Endothelial cell of umbilical vein (primary cell): ENCODE data around the gene SLC47A2. TPM values are rescaled to one million over a fixed set of nuclear protein-coding genes. Genes with fewer than 3 reads are reported as not detected.

ENCODE experiments used
- BruUV-seq: library from RNA; stranded (reverse); fragments of 400-500 nt; replicated peaks from 2 replicates; lab custom pipeline; 2021; lab: Mats Ljungman, UMichigan
- CTCF ChIA-PET: fragments of 300-600, 350-600 bp; sonication (Branson Sonifier 250); formaldehyde crosslinking; loops from one replicate; lab custom pipeline; 2021; ENCODE audit warnings: antibody characterized with exemption, inconsistent platforms; lab: Charles Lee
- POLR2A ChIA-PET: fragments of 300-600, 350-600 bp; sonication (Branson Sonifier 250); formaldehyde crosslinking; loops from one replicate; lab custom pipeline; 2021; ENCODE audit warnings: antibody characterized with exemption, inconsistent platforms; lab: Charles Lee
- DNase-seq: peaks from one replicate; pipeline ENCODE4 v3.0.0-alpha.2; 2011; ENCODE audit warnings: low read depth, low spot score
- FAIRE-seq: peaks from 2 replicates; lab custom pipeline; 2011; peaks lifted over from hg19 to GRCh38; lab: Jason Lieb, UNC
- H2AFZ ChIP-seq: 2 replicates; pipeline ENCODE4 v1.6.0; 2012; ENCODE audit warnings: low read depth, low read length, control low read depth, inconsistent platforms
- H3K27ac ChIP-seq: 2 replicates; pipeline ENCODE4 v1.5.1; 2011; ENCODE audit warnings: low read depth, mild to moderate bottlenecking, control low read depth, low read length, moderate library complexity; ENCODE audit not compliant: insufficient read depth
- H3K27me3 ChIP-seq, 2 experiments: 2 replicates each; pipeline versions ENCODE4 v1.6.0 to v1.6.1; 2011; ENCODE audit warnings: low read length in 2 of 2, mixed read lengths in 1 of 2; ENCODE audit not compliant: control insufficient read depth in 2 of 2, insufficient read depth in 2 of 2
- H3K36me3 ChIP-seq, 2 experiments: 2 replicates in 1 of 2; 3 replicates in 1 of 2; pipeline ENCODE4 v1.5.1; 2011; ENCODE audit warnings: low read length in 2 of 2, mild to moderate bottlenecking in 1 of 2, moderate library complexity in 1 of 2; ENCODE audit not compliant: control insufficient read depth in 2 of 2, insufficient read depth in 2 of 2; ENCODE audit errors: extremely low read depth in 1 of 2
- H3K4me1 ChIP-seq: 3 replicates; pipeline ENCODE4 v1.5.1; 2011; ENCODE audit warnings: mild to moderate bottlenecking, low read length; ENCODE audit not compliant: control insufficient read depth, insufficient read depth; ENCODE audit errors: extremely low read depth
- H3K4me2 ChIP-seq: 2 replicates; pipeline ENCODE4 v1.6.1; 2011; ENCODE audit warnings: low read length, control low read depth, mixed read lengths; ENCODE audit not compliant: insufficient read depth
- H3K4me3 ChIP-seq, 3 experiments: fragments of 200-600 bp in 1 of 3; sonication (generic), shearing (Covaris generic) in 1 of 3; replicated peaks in 1 of 3; 2 replicates each; pipeline ENCODE4 v1.5.1; 2011 to 2016; ENCODE audit warnings: control low read depth in 3 of 3, low read length in 3 of 3, mild to moderate bottlenecking in 2 of 3, inconsistent platforms in 1 of 3, low read depth in 1 of 3, moderate library complexity in 1 of 3; ENCODE audit not compliant: insufficient read depth in 1 of 3
- H3K79me2 ChIP-seq: 2 replicates; pipeline ENCODE4 v1.6.0; 2012; ENCODE audit warnings: low read length, inconsistent platforms; ENCODE audit not compliant: control insufficient read depth, insufficient read depth
- H3K9ac ChIP-seq: replicated peaks from 2 replicates; pipeline ENCODE3; 2011; ENCODE audit warnings: low read length, control low read depth; ENCODE audit not compliant: insufficient read depth; ENCODE audit errors: extremely low read depth
- H3K9me1 ChIP-seq: replicated peaks from 3 replicates; pipeline ENCODE4 v1.6.0; 2011; ENCODE audit warnings: mild to moderate bottlenecking, low read length; ENCODE audit not compliant: control insufficient read depth, insufficient read depth; ENCODE audit errors: extremely low read depth
- H3K9me3 ChIP-seq: replicated peaks from 2 replicates; pipeline ENCODE4 v1.5.1; 2012; ENCODE audit warnings: low read length, inconsistent platforms; ENCODE audit not compliant: control insufficient read depth, insufficient read depth
- H4K20me1 ChIP-seq: replicated peaks from 2 replicates; pipeline ENCODE3; 2011; ENCODE audit warnings: mild to moderate bottlenecking, low read length; ENCODE audit not compliant: control insufficient read depth, insufficient read depth; ENCODE audit errors: extremely low read depth
- EZH2 ChIP-seq: IDR thresholded peaks from 2 replicates; pipeline ENCODE4 v1.6.1; 2012; ENCODE audit warnings: borderline replicate concordance, low read depth, mild to moderate bottlenecking, moderate library complexity, low read length, inconsistent platforms; ENCODE audit not compliant: severe bottlenecking
- FOS ChIP-seq: IDR thresholded peaks from 2 replicates; pipeline ENCODE4 v1.6.1; 2011; ENCODE audit warnings: mild to moderate bottlenecking, low read length, moderate library complexity, borderline replicate concordance; ENCODE audit not compliant: insufficient read depth
- GATA2 ChIP-seq: IDR thresholded peaks from 2 replicates; pipeline ENCODE4 v1.7.0; 2011; ENCODE audit warnings: low read depth, mild to moderate bottlenecking, moderate library complexity, mixed read lengths, low read length; ENCODE audit not compliant: insufficient read length, insufficient read depth
- JUN ChIP-seq: IDR thresholded peaks from 2 replicates; pipeline ENCODE4 v1.6.1; 2011; ENCODE audit warnings: borderline replicate concordance, low read depth; ENCODE audit not compliant: insufficient read length, insufficient read depth
- MYC ChIP-seq: IDR thresholded peaks from one replicate; pipeline ENCODE4 v1.6.1; 2011; ENCODE audit warnings: mild to moderate bottlenecking, low read depth, low read length
- POLR2A ChIP-seq: IDR thresholded peaks from 2 replicates; pipeline ENCODE4 v1.6.1; 2012; ENCODE audit warnings: low read depth, mild to moderate bottlenecking, control low read depth, low read length
- POLR2AphosphoS5 ChIP-seq: IDR thresholded peaks from 2 replicates; pipeline ENCODE4 v1.6.1; 2012; ENCODE audit warnings: low read depth, mild to moderate bottlenecking, control low read depth, low read length, moderate library complexity; ENCODE audit not compliant: insufficient read depth
- dilution Hi-C: fragments of 300-500 bp; cut with MboI; formaldehyde crosslinking; loops from one replicate; pipeline ENCODE4 v1.15.0; 2019; ENCODE audit warnings: low sequenced_read_pairs; ENCODE audit not compliant: extremely low pct_ligation_motif_present
- intact Hi-C: fragments of 100-400 bp; cut with micrococcal nuclease; formaldehyde crosslinking; loops from one replicate; pipeline ENCODE4 v1.10.0; 2022
- polyA plus RNA-seq, 4 experiments: library from polyadenylated mRNA; depleted of rRNA in 3 of 4; stranded (reverse) in 3 of 4; unstranded in 1 of 4; fragments of >200 nt; gene quantifications; 2 replicates each; pipeline versions ENCODE4 v1.2.1 to v1.2.3, GENCODE V29; 2011 to 2012; ENCODE audit warnings: missing spikeins in 1 of 4
- total RNA-seq: library from RNA; stranded (reverse); gene quantifications from 2 replicates; pipeline ENCODE4 v1.2.3, GENCODE V29; 2021
- TF ChIP-seq, protein P1 (sequence below), 2 donors: IDR thresholded peaks; 1 replicate in 1 of 2; 2 replicates in 1 of 2; pipeline ENCODE4 v1.5.1; 2011; ENCODE audit warnings: low read length in 2 of 2, mild to moderate bottlenecking in 2 of 2, moderate library complexity in 2 of 2, control low read depth in 1 of 2, inconsistent platforms in 1 of 2, low read depth in 1 of 2; ENCODE audit not compliant: insufficient read depth in 1 of 2; ENCODE audit errors: extremely low read depth in 1 of 2
- TF ChIP-seq, protein P2 (sequence below): IDR thresholded peaks from 2 replicates; pipeline ENCODE4 v1.6.1; 2011; ENCODE audit not compliant: insufficient read depth, insufficient read length

Gene SLC47A2
- total and polyA plus RNA-seq, 2 donors (not counting 3 experiments of a cell fraction or from before 2014, with no cell fraction given) = not detected

DNA sequence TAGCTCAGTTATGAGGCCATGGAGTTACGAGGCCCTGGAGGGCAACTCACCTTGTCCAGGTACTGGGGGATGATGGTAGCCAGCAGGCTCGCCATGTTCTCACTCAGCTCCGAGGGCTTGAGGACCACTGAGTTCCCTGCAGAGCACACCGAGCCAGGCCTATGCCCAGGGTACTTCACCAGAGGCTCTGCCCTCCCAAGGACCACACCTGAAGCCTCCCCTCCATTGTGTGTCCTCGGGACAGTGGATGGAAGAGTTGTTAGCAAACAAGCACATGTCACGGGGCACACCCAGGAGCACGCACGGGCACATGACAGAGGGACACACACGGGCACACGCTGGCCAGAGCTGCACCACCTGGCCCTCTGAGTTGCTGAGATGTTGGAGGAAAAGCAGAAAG is 26.1 kb upstream of the SLC47A2 start:
- no peak for FAIRE-seq
- Histone ChIP-seq H3K4me3 (no peak overlapping the region), H4K20me1 (no peaks in the 10 kb centered on the region), H3K9me3 (no peaks in the 10 kb centered on the region), H3K9ac (no peak overlapping the region), H3K27ac (no peak overlapping the region), H3K27me3 (no peaks in the 10 kb centered on the region), H3K4me2 (no peak overlapping the region), H3K9me1 (no peaks in the 10 kb centered on the region), H2AFZ (no peak overlapping the region), H3K36me3 (no peaks in the 10 kb centered on the region), H3K4me1 (peaks cover 5% of the 10 kb centered on the region), H3K79me2 (no peaks in the 10 kb centered on the region)
- dilution Hi-C loops (no loop called here), intact Hi-C loops (no loop called here)
- ChIA-PET POLR2A (no interaction called here), CTCF (interaction anchor here (4.5 kb wide), 1 partner anchor 21 kb away, joined by 100 read pairs; no protein-coding TSS in a partner anchor)
- no peak for DNase-seq
- no TSS peak for BruUV-seq
- TF ChIP-seq POLR2A (no peak), FOS (no peak), MYC (no peak), EZH2 (no peak), JUN (no peak), POLR2AphosphoS5 (no peak), GATA2 (no peak)
- TF ChIP-seq, protein P1, sequence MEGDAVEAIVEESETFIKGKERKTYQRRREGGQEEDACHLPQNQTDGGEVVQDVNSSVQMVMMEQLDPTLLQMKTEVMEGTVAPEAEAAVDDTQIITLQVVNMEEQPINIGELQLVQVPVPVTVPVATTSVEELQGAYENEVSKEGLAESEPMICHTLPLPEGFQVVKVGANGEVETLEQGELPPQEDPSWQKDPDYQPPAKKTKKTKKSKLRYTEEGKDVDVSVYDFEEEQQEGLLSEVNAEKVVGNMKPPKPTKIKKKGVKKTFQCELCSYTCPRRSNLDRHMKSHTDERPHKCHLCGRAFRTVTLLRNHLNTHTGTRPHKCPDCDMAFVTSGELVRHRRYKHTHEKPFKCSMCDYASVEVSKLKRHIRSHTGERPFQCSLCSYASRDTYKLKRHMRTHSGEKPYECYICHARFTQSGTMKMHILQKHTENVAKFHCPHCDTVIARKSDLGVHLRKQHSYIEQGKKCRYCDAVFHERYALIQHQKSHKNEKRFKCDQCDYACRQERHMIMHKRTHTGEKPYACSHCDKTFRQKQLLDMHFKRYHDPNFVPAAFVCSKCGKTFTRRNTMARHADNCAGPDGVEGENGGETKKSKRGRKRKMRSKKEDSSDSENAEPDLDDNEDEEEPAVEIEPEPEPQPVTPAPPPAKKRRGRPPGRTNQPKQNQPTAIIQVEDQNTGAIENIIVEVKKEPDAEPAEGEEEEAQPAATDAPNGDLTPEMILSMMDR (IDR thresholded peaks at IDR 0.05; ENCODE audit: extremely low read depth in 1 of 2, insufficient read depth in 1 of 2, low read depth in 1 of 2, low read length in 2 of 2) = no peak
- TF ChIP-seq, protein P2, sequence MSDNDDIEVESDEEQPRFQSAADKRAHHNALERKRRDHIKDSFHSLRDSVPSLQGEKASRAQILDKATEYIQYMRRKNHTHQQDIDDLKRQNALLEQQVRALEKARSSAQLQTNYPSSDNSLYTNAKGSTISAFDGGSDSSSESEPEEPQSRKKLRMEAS = no peak
